Islet precursor cell (in vitro differentiated cells): Measurements from ENCODE around the gene SAP30BP.

ENCODE experiments used
- DNase-seq: peaks from one replicate; pipeline ENCODE4 v3.0.0-alpha.2; 2018

SAP30BP gene

DNA sequence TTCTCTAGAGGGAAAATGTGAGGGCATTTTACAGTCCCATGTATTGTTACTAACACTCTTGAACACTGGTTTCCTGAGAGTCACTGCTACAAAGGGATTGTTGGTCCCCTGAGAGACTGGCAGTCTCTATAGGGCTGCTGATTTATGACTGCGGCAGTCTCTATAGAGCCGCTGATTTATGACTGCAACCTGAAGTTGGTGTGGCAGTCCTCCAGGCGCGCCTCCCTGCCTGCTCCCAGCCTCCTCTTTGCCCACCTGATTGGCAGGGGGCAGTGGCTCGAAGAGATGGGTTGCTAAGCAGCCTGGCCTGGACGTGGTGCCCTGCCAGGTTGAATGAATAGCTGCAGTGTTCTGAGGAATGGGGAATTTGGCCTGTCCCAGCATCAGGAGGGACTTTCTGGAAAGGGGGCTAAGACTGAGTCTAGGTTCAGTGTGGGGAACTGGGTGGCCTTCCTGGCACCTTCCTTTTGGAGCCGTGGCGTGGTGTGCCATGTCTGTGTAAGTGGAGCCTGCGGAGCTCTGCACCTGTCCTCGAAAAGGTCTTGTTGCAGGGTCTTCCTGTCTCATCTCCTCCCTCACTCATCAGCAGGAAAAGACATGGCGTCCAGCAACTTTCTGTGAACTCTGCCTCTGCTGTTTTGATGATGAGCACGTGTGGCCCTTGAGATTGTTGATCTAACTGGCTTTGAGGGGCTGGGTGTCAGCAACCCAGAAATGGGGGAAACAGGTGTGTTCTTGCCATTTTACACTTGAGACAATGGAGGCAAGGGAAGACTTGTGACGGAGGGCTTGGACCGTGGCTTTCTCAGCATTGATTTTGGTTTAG is 24.9 kb downstream of the SAP30BP start:
- no peak for DNase-seq

GRCh38 chr17:75692976-75693375 is 25.8 kb downstream of the SAP30BP start:
- DNase-seq, result no peak

DNA sequence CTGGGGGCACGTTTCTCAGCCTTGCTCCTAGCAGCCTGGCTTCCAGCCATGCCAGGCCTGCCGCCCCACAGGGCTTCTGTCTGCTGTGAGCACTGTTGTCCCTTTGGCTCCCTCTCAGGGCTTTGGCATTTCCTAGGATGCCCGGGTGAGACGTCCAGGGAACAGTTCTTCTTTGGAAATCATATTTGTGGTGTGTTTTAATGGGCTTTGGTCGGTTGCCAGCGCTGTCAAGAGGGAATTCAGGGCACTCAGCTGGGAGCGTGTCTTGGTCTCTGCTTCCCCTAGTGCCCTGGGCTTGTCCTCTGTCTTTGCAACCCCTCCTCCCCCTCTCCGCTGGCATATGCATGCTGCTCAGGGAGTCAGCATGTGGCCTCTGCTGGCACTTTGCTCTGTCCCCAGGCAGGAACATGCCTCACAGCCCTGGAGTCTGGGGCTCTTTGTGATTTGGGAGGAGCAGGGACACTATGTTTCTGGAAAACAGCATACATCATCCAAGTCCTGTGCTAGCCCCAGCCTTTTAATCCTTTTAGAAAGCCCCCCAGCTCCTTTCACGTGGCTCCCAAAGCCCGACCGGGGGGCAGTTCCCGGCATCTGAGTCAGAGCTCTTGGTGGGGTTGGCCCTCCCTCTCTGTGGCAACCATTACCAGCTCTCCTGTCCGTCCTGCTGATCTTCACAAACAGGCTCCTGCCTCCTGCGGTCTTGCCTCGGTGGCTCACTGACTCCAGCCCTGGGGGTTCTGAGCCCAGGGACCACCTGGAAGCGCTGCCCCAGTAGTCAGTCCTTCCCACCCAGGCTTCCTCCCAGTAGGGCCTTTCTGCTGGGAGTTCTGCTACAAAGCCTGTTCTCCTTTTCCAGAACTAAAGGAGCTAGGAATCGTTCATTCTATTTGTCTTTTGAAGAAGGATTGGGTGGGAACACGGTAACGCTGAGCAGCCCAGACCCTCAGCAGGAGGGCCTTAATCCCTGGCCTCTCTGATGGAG is 26.7 kb downstream of the SAP30BP start:
- DNase-seq, result peak; percentile 75

- DNase-seq, result no peak
These were observed 27.4 kb downstream of the SAP30BP start for GRCh38 chr17:75694536-75694935.

DNA sequence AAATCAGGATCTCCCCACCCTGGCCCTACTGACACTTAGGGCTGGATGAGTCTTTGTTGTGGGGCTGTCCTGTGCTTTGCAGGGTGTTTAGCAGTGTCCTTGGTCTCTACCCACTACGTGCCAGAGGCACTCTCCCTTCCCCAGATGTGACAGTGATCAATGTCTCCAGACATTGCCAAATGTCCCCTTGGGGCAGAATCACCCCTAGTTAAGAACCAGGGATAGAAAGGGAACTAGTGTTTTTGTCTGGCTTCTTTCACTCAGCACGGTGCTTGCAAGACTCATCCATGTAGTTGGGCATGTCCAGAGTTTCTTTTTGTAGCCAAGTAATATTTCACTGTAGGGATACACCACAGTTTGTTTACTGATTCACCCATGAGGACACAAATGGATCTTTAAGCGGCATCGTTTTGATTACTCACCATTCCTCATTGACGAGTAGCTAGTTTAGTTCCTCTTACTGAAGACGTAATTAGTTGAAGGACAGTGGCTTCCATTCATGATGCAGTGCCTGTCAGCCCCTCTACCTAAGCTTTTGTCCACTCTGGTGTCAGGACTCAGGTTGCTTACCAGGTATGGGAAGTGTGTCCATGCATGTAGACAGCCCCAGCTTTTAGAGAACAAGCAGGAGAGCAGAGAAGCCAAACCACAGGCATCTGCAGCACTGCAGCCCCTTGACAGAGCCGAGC is 28.1 kb downstream of the SAP30BP start:
- peak; percentile 94 for DNase-seq

- no peak for DNase-seq
These were observed 28.7 kb downstream of the SAP30BP start for GRCh38 chr17:75695830-75696271.

DNA sequence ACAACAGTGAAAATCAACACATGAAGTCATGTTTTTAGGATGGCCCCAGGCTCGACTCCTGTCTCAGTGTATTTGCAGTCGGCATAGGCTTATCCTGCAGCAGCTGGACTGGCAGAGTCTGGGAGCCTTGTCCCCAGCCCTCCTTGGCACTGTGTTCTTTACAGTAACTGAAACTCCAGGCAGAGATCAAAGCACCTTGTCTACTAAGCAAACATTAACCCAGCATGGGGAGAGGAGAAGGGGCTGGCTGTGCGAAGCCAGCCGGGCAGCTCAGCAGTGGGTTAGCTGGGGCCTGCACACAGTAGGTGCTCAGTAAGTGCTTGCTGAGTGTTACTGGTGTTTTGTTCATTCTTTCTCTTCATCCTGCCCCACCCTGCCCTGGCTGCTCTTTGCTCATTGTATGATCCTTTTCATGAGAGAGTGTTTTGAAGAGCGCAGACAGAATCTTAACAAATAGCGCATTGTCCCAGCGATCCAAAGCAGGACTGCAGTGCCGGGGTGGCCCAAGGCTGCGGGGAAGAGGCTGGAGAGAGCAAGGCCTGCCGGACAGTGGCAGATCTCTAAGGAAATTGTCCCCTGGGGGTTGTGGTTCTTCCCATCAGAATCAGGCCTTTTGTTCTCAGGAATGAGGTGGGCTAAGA is 30.6 kb downstream of the SAP30BP start:
- peak; percentile 94 for DNase-seq

GRCh38 chr17:75698659-75699058 is 31.5 kb downstream of the SAP30BP start:
- no peak for DNase-seq

DNA sequence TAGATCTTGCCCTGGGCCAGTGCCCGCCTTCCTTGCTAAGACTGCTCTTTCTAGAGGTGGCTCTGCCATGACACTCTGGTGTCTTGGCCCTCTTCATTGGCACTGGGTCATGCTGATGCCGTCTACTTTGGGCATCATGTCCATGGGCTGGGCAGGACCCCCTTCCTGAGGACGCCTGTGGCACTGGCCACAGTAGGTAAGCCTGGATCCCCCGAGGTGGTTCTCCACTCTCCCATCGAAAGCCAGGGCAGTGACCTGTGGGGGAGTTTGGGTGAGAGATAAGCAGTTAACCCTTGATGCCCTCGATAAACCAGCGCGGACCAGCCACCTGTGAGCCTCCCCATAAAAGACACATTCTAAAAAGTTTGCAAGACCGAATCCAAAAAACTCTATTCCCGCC is 34.1 kb downstream of the SAP30BP start:
- no peak for DNase-seq

GRCh38 chr17:75703191-75703590 is 36.1 kb downstream of the SAP30BP start:
- peak; percentile 52 for DNase-seq

GRCh38 chr17:75703591-75703990 is 36.5 kb downstream of the SAP30BP start:
- peak; percentile 52 for DNase-seq

GRCh38 chr17:75704963-75705875 is 38.1 kb downstream of the SAP30BP start:
- DNase-seq, result peak; percentile 47

DNA sequence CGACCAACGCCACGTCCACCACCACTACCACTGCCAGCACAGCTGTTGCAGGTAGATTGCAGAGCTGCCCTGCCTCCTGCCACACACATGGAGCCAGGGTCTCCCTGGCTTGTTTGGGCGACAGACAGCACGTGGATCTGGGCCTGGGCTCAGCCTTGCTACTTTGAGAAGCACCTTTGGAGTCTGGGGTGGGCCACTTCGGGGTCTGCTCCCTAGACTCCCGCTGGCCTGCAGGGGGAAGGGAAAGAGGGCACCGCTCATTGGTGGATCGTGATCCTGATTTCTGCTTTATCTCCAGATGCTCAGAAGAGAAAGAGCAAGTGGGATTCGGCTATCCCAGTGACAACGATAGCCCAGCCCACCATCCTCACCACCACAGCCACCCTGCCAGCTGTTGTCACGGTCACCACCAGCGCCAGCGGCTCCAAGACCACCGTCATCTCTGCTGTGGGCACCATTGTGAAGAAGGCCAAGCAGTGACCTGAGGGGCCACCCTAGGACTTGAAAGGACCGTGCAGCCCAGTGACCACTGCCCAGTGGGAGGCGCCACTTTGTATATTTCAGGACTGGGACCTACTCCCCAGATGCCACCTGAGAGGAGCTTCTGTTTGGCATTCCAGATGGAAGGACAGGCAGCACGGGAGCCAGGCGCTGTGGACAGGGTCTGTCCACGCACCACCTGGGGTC is 39.0 kb downstream of the SAP30BP start:
- DNase-seq, result peak; percentile 49

DNA sequence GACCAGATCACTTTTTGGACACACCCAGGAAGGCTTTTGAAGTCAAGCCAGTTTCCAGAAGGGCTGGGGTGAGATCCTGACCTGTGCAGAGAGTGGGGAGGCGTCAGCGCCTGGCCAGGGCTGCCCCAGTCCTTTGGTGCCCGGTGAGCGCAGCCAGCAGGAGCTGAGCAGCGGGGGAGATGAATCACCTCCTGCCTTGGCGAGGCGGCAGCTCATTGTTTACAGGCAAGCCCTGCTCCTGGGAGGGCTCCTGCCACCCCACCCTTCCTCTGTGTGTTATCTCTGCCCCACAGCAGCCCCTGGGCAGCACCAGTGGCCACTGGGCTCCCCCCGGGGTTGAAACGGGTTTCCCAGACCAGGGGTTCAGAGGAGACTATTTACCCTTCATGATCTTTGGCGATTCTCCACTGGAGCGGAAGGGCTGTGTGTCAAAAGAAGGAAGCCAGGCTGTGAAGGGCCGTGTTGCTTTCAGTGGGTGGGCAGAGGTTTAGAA is 40.0 kb downstream of the SAP30BP start:
- no peak for DNase-seq

- no peak for DNase-seq
These were observed 45.3 kb downstream of the SAP30BP start for GRCh38 chr17:75712446-75712845.

- DNase-seq, result no peak
These were observed 52.6 kb downstream of the SAP30BP start for GRCh38 chr17:75719732-75720131.

GRCh38 chr17:75720656-75721462 is 53.7 kb downstream of the SAP30BP start, which contains the start of gene ITGB4:
ITGB4 (plus strand) TSS chr17:75721459; CDS start chr17:75724704, 3,245 bp downstream.
- peak; percentile 93 for DNase-seq

- no peak for DNase-seq
These were observed 54.4 kb downstream of the SAP30BP start for GRCh38 chr17:75721463-75722011.

GRCh38 chr17:75722076-75722475 is 54.9 kb downstream of the SAP30BP start:
- DNase-seq, result no peak
